Mesenteric fat pad (tissue), 1 donor: ENCODE results near the gene NIPAL3. TPM values are rescaled to one million over a fixed set of nuclear protein-coding genes. Genes with fewer than 3 reads are reported as not detected.
"Not testable (repeated sequence)": the region's sequence is repeated elsewhere in the genome, so short reads cannot be mapped to it uniquely, and the experiment has no call there.

Experiments used
- DNase-seq: peaks from one replicate; pipeline ENCODE4 v3.0.0-alpha.2; 2020; ENCODE audit warnings: low spot score
- total RNA-seq: library from RNA; stranded (reverse); fragmentation: NEBNext Ultra II Directional; extraction: Animal tissue kit (Norgen Biotek cat#: 25700); gene quantifications from one replicate; pipeline ENCODE4 v1.2.1, GENCODE V29; 2021
- donor health status: DM: yes; HTN: yes; CAD: no.

Gene NIPAL3
- total RNA-seq, 1 donor from 2014 or later: 9.6 TPM

GRCh38 chr1:24488159-24488558 is 72.6 kb downstream of the NIPAL3 start:
- DNase-seq: not testable (repeated sequence)

DNA sequence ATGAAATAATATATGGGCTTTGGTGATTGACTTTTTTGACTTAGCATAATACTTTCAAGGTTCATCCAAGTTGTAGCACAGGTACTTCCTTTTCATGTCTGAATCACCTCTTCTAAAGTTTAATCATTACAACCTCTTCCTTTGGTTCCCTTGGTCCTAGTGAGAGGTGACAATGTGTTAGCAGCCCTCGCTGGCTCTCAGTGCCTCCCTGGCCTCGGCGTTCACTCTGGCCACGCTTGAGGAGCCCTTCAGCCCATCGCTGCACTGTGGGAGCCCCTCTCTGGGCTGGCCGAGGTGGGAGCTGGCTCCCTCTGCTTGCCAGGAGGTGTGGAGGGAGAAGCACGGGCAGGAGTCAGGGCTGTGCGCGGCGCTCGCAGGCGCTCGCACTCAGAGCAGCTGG is 74.1 kb downstream of the NIPAL3 start:
- no peak for DNase-seq

DNA sequence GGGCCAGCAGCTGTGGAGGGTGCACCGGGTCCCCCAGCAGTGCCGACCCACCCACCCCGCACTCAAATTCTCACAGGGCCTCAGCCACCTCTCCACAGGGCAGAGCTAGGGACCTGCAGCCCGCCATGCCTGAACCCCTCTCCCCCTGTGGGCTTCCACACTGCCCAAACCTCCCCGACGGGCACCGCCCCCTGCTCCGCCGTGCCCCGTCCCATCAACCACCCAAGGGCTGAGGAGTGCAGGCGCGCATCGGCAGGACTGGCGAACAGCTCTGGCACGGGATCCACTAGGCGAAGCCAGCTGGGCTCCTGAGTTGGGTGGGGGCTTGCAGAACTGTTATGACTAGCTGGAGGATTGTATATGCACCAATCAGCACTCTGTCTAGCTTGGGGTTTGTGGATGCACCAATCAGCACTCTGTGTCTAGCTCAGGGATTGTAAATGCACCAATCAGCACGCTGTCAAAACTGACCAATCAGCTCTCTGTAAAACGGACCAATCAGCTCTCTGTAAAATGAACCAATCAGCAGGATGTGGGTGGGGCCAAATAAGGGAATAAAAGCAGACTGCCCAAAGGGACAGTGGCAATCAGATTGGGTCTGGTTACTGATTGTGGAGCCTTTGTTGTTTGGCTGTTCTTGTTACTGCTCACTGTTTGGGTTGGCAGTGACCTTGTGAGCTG is 74.6 kb downstream of the NIPAL3 start:
- no peak for DNase-seq

- DNase-seq: no peak
Measured at GRCh38 chr1:24491577-24492360, 76.2 kb downstream of the NIPAL3 start.

GRCh38 chr1:24492935-24493334 is 77.3 kb downstream of the NIPAL3 start:
- not testable (repeated sequence) for DNase-seq

- DNase-seq: no peak
Measured at GRCh38 chr1:24493785-24494184, 78.2 kb downstream of the NIPAL3 start.

DNA sequence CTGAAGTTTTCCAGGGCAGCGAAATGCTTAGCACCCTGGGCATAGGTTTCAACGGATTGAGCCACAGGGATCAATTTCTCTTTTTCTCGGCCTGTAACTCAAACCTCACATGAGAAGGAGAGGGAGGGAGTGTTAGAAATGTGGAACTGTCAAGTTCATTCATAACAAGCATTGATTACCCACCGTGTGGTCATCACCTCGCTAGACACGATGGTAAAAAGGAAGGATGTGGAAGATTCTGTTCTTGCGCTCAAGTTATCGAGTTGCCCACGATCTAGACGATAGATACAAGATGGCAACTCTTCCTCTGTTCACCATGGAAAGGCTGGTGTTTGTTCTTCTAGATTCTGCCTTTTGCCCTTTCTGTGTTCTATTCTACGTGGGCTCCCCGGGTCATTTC is 83.0 kb downstream of the NIPAL3 start:
- no peak for DNase-seq

GRCh38 chr1:24500448-24501048 is 84.9 kb downstream of the NIPAL3 start:
- DNase-seq: no peak

- DNase-seq: no peak
Measured at GRCh38 chr1:24501371-24502064, 85.9 kb downstream of the NIPAL3 start.

- DNase-seq: no peak
Measured at GRCh38 chr1:24502065-24502708, 86.6 kb downstream of the NIPAL3 start.

GRCh38 chr1:24502709-24503058 is 87.1 kb downstream of the NIPAL3 start, which contains the start of gene RCAN3:
RCAN3 (plus strand) TSS chr1:24502836; CDS start chr1:24514373, 11,537 bp downstream.
- DNase-seq: peak; percentile 93

DNA sequence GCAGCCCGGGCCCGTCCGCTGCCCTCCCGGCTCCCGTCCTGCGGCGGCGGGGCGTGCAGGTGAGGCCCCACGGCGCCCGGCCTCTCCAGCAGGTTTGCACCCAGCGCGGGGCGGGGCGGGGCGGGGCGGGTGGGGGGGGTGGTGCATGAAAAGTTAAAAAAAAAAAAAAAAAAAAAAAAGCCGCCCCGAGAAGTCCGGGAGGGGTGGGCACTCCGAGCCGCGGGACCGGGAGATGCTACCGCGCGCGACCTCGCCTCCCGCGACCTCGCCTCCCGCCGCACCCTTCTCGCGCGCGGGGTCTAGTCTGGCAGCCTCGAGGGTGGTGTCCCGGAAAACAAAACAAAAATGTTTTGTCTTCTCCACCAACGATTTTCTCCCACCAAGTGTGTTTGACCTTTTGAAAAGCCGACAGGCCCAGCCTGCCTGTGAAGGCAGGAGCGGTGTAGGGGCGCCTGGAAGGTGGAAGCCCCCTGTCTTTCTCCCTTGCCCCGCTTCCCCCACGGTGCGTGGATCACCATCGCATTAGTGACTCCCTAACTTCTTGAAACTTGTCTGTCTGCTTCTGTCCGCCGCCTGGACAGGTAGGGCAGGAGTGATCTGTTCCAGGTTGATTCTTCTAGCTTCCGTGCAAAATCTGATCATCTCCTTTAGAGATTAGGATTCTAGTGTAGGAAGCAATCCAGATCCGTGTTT is 87.6 kb downstream of the NIPAL3 start:
- no peak for DNase-seq

DNA sequence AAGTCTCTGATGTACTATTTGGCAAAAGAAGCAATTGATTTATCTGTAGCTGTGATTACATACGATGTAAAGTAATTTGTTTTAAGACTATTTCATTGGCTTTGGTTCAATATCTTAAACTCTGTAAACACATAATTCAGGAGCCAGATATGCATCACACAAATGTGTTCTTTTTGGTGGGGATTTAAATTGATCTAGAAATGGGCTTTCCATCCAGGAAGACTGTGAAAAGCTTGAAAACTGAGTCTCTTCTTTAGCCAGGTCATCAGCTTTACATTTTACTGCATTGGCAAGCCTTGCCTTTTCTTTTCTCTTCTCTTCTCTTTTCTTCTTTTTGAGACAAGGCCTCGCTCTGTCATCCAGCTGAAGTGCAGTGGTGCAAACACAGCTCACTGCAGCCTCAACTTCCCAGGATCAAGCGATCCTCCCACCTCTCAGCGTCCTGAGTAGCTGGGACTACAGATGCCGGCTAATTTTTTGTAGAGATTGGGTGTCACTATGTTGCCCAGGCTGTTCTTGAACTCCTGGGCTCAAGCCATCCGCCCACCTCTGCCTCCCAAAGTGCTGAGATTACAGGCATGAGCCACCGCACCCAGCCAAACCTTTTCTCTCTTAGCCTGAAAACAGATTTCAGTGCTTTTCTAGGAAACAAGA is 88.4 kb downstream of the NIPAL3 start:
- DNase-seq: no peak

- DNase-seq: no peak
Measured at GRCh38 chr1:24504560-24504959, 89.0 kb downstream of the NIPAL3 start.

GRCh38 chr1:24505816-24506215 is 90.2 kb downstream of the NIPAL3 start:
- no peak for DNase-seq

- DNase-seq: no peak
Measured at GRCh38 chr1:24506691-24507381, 91.2 kb downstream of the NIPAL3 start.

DNA sequence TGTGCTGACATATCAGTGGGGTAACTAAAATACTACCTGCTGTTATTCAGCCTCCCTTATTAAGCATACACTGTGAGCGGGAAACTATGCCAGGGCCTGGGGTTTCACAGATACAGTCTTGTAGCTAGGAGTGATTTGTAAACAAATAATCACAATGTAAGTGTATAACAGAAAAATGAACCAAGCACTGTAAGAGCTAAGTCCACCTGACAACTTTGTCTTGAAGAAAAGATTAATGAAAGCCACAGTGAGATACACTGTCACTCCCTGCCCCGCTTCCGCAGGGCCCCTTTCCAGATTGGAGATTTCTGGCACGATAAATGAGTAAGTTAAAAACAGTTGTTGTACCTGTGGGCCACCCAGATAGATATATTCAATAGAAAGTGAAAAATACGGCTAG is 91.8 kb downstream of the NIPAL3 start:
- DNase-seq: no peak

GRCh38 chr1:24508911-24509310 is 93.3 kb downstream of the NIPAL3 start:
- no peak for DNase-seq

- DNase-seq: no peak
Measured at GRCh38 chr1:24513706-24514105, 98.1 kb downstream of the NIPAL3 start.
